HG03159 (cell line): ENCODE measurements around the gene RAI2.

Source experiments
- ATAC-seq: cut with Tn5 transposase; IDR thresholded peaks from one replicate; pipeline ENCODE4 v1.9.1; 2021; ENCODE audit warnings: mild to moderate bottlenecking, moderate library complexity; ENCODE audit not compliant: unreplicated experiment

The RAI2 gene

GRCh38 chrX:17830211-17830610 lies 30.9 kb downstream of the RAI2 start:
- no peak for ATAC-seq

DNA sequence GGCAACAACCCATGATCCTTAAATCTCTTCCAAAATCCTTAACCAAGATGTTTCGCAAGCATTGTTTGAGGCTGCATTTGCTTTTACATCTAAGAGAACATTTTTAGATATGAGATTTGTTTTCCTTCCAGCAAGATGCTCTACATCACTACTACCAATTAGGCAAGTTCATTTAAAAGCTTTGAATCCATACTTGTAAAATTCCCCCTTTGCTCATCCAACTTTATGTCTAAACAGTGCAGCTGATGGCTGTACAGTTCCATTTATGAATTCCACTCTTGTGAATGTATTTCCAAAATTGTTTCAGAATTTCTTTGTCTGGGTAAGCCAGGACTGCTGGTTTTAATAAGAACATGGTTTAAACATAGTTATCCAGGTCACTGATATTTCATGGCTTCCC lies 31.5 kb downstream of the RAI2 start:
- ATAC-seq: no peak

GRCh38 chrX:17828171-17828570 lies 32.9 kb downstream of the RAI2 start:
- no peak for ATAC-seq

GRCh38 chrX:17826609-17827496 lies 34.2 kb downstream of the RAI2 start:
- ATAC-seq: no peak

GRCh38 chrX:17824980-17825379 lies 36.1 kb downstream of the RAI2 start:
- no peak for ATAC-seq

- ATAC-seq: no peak
These were observed 38.7 kb downstream of the RAI2 start for GRCh38 chrX:17822351-17822750.

DNA sequence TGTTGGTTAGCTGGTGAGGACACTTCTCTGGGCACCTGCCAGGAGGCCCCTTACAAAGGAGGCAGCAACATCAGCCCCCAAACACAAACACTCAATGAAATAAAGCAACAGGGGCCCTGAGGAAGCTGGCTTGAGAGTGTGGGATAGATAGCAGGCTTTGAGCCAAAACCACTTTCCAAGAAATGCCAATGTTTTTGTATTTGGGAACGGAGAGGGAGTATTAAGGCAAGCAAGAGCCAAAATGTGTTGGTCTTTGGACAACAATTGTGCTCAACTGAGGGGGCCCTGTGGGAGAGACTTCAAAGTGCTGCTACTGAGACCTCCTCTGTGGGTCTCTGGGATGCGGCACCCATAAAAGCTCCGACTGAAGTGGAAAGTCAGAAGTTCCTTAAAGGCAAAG lies 41.0 kb downstream of the RAI2 start:
- no peak for ATAC-seq

DNA sequence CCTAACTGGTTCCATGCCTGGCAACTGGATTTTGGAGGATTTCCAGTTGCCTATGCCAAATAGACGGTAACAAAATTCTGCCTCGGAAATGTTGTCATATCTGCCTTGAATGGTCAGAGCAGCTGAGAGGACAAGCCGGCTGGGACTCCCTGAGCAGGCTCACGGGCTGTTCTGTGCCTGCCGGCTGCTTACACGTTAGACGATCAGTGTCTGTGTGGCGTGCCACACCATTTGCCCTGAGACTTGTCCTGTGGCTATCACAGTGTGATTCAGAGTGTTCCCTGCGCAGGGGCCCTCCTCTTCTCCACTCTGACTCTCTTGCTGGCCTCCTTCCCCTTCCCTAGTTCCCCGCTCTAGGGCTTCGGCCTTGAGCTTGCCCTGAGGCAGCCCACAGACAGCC lies 42.4 kb downstream of the RAI2 start:
- no peak for ATAC-seq

GRCh38 chrX:17817251-17817650 lies 43.8 kb downstream of the RAI2 start:
- ATAC-seq: no peak

DNA sequence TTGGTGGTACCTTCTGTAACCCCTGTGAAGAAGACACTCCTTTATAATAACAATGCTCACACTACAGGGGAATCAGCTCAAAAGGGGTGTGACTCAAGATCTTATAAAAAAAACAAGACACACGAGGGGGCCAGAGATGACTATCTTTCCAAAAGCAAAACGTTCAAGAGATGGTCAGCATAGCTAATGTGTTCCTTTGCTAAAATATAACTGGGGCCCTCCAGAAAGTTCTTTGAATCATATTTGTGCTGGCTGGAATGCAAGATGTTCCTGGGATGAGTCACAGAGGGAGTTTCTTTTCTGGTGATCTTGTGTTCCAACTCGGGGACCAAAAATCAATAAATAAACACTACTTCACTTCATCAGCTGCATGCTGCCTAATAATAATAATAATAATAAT lies 46.5 kb downstream of the RAI2 start:
- no peak for ATAC-seq

- no peak for ATAC-seq
These were observed 47.0 kb downstream of the RAI2 start for GRCh38 chrX:17814059-17814458.

DNA sequence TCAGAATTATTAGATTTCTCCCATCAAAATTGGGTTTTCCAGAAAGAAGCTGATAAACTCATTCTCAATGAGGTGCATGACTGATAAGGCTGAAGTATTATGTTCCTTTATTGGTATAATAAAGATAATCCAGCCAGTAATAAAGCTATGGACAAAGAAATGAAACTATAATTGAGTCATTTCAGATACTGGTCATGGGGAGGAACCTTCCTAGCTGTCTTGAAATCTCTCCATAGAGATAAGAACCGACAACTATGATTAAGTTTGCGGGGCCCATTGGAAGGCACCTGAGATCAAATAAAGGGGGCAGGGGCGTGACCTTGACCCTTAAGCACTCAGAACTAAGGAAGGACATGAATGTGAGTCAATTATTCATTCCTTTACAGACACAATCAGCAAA lies 47.8 kb downstream of the RAI2 start:
- no peak for ATAC-seq

DNA sequence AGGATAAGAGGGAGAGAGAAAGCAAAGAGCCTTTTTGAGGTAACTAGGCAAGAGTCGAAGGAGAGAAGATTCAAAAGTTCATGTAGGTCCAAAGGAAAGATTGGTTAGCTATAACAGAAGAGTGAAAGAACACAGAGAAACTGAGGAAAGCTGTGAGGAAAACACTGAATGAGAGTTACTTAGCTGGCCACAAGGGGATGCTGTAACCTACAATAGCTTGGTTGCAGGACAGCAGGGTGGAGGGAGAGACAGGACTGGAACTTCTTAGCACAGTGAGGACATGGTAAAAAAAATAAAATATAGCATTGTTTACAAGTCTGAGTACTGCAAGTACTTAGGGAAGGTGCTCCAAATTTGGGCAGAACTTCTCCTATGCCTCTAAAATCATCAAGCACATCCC lies 48.3 kb downstream of the RAI2 start:
- ATAC-seq: no peak

GRCh38 chrX:17809984-17810383 lies 51.1 kb downstream of the RAI2 start:
- no peak for ATAC-seq

DNA sequence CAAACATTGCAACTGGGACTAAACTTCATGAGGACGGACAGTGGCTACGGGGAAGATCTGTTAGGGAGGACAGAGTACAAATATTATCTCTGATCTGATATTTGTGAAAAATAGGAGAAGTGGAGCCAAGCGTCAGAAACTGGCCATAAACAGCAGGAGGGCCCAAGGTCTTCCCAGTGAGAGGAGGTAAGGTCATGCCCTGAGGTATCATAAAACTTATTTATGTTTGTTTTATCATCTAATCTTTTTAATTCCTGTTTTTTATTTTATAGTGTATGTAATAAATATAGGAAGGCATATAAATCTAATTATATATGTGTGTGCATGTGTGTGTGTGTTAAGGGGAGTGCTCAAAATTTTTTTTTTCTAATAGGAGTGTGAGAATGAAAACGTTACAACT lies 51.8 kb downstream of the RAI2 start:
- ATAC-seq: no peak

DNA sequence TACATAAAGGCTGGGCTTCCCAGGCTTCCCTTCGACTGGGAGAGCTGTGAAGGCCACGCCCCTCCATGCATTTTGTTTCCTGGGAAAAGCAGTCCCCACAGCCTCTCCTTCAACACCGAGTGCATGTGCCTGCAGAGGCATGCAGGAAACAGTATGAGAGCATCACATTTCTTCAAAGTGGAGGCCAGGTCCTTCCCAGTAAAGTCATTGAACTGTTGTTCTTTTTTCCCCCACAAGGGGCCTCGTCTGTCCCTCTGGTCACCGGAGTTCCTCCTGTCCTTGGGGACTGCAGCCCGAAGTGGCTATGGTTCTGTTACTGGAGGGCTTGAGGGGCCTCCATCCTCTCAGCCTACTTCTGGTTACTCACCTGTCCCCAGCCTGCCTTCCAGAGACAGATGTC lies 56.0 kb downstream of the RAI2 start:
- ATAC-seq: no peak

GRCh38 chrX:17803449-17803848 lies 57.6 kb downstream of the RAI2 start:
- no peak for ATAC-seq

GRCh38 chrX:17802756-17803155 lies 58.3 kb downstream of the RAI2 start:
- no peak for ATAC-seq

DNA sequence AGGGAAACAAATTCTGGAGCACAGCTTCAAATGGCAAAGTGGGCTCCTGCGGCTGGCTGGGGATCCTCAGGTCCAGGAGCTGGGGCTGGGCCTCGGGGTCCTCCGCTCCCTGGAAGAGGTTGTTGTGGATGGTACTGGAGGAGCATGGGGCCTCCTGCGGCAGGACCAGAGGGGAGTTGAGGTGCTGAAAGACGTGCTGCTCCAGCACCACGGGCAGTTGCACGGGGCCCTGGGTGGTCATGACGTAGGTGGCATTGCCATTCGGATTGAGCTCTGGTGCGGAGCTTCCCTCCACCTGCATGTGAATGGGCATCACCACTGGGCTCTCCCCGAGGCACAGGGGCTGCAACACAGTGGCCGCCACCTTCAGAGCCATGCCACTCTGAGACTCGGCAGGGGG lies 59.7 kb downstream of the RAI2 start:
- no peak for ATAC-seq

GRCh38 chrX:17798921-17799320 lies 62.2 kb downstream of the RAI2 start:
- ATAC-seq: no peak

DNA sequence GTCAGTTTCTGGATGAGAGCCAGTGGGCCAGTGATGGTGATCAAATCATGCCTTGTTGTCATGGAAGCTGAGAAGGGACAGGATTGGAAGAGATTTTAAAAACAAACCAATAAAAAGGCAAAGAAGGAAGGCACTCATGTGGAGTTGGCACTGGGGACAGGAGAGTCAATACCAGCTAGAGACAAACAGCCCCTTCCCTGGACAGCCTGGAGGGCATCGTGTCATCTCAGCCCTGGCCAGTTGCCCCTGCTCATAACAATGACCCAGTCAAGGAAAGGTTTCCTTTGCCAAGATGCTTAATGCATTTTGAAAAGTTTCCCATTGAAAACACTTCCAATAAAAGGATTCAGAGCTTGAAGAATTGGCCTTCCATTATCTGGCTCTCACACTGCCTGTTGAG lies 68.3 kb downstream of the RAI2 start:
- ATAC-seq: no peak

GRCh38 chrX:17788956-17789562 lies 72.0 kb downstream of the RAI2 start:
- ATAC-seq: no peak

GRCh38 chrX:17788439-17788838 lies 72.7 kb downstream of the RAI2 start:
- ATAC-seq: no peak
